ENCODE results near the gene MRPL42. TPM values are rescaled to one million over a fixed set of nuclear protein-coding genes. Genes with fewer than 3 reads are reported as not detected.
"Not testable (repeated sequence)": the region's sequence is repeated elsewhere in the genome, so short reads cannot be mapped to it uniquely, and the experiment has no call there.

MRPL42 gene
- 101 and 132 TPM in 2 replicates for total RNA-seq (2014; rRNA removed; shearing (Covaris generic))

- peak; percentile 89 for DNase-seq (ENCODE audit: low read depth)
Measured at GRCh38 chr12:93467351-93468007, at the start of gene MRPL42. MRPL42 (plus strand) TSS chr12:93467514; CDS start chr12:93469286, 1,772 bp downstream.

GRCh38 chr12:93417967-93418480, 49.3 kb upstream of the MRPL42 start:
- no peak for DNase-seq (ENCODE audit: low read depth)

- peak; percentile 50 for DNase-seq (ENCODE audit: low read depth)
Measured at GRCh38 chr12:93419388-93420034, 47.8 kb upstream of the MRPL42 start.

GRCh38 chr12:93422050-93422449, 45.3 kb upstream of the MRPL42 start:
- no peak for DNase-seq (ENCODE audit: low read depth)

- no peak for DNase-seq (ENCODE audit: low read depth)
Measured at GRCh38 chr12:93425736-93426411, 41.4 kb upstream of the MRPL42 start.

GRCh38 chr12:93426412-93426805, 40.9 kb upstream of the MRPL42 start:
- no peak for DNase-seq (ENCODE audit: low read depth)

- DNase-seq (ENCODE audit: low read depth): no peak
Measured at GRCh38 chr12:93427779-93428564, 39.3 kb upstream of the MRPL42 start.

- no peak for DNase-seq (ENCODE audit: low read depth)
Measured at GRCh38 chr12:93429448-93429847, 37.9 kb upstream of the MRPL42 start.

GRCh38 chr12:93429852-93430251, 37.5 kb upstream of the MRPL42 start:
- no peak for DNase-seq (ENCODE audit: low read depth)

- no peak for DNase-seq (ENCODE audit: low read depth)
Measured at GRCh38 chr12:93430280-93430679, 37.0 kb upstream of the MRPL42 start.

GRCh38 chr12:93432031-93432430, 35.3 kb upstream of the MRPL42 start:
- not testable (repeated sequence) for DNase-seq (ENCODE audit: low read depth)

- DNase-seq (ENCODE audit: low read depth): no peak
Measured at GRCh38 chr12:93434256-93434865, 33.0 kb upstream of the MRPL42 start.

GRCh38 chr12:93438266-93439050, 28.9 kb upstream of the MRPL42 start:
- no peak for DNase-seq (ENCODE audit: low read depth)

- DNase-seq (ENCODE audit: low read depth): no peak
Measured at GRCh38 chr12:93440043-93440835, 27.1 kb upstream of the MRPL42 start.

- peak; percentile 32 for DNase-seq (ENCODE audit: low read depth)
Measured at GRCh38 chr12:93441081-93441616, 26.2 kb upstream of the MRPL42 start.

- peak; percentile 93 for DNase-seq (ENCODE audit: low read depth)
Measured at GRCh38 chr12:93441617-93442410, 25.5 kb upstream of the MRPL42 start, which contains the start of gene UBE2N. UBE2N (minus strand) TSS chr12:93441947; CDS start chr12:93441884, 63 bp downstream.

GRCh38 chr12:93442411-93443340, 24.6 kb upstream of the MRPL42 start:
- peak; percentile 45 for DNase-seq (ENCODE audit: low read depth)

Measured in M059J (cell line).